HG03520 (cell line): ENCODE measurements around the gene FBXL13.
"Not testable (repeated sequence)": the region's sequence is repeated elsewhere in the genome, so short reads cannot be mapped to it uniquely, and the experiment has no call there.

Experiments
- ATAC-seq: cut with Tn5 transposase; IDR thresholded peaks from one replicate; pipeline ENCODE4 v1.9.1; 2021; ENCODE audit warnings: mild to moderate bottlenecking, moderate library complexity; ENCODE audit not compliant: unreplicated experiment

Gene FBXL13

GRCh38 chr7:103031024-103031423 lies 43.6 kb downstream of the FBXL13 start:
- no peak for ATAC-seq

DNA sequence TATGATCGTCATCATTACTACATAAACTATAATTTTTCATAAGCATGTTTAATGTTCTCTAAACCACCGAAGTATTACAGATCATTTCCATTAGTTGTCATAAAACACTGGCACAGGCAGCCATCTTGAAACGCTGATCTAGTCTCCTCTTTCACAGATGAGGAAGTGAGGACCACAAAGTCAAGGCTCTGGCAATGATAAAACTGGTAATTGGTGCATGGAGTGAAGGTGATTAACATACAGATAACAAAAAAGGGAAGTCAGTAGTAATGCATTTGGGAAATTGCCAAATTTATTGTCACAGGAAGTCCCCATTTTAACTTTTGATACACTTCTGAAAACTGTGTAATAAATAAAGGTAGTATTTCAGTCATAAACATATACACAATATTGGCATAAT lies 49.3 kb downstream of the FBXL13 start:
- ATAC-seq = no peak

GRCh38 chr7:103023578-103023977 lies 51.0 kb downstream of the FBXL13 start:
- not testable (repeated sequence) for ATAC-seq

- ATAC-seq = not testable (repeated sequence)
Measured at GRCh38 chr7:103021490-103021889, 53.1 kb downstream of the FBXL13 start.

DNA sequence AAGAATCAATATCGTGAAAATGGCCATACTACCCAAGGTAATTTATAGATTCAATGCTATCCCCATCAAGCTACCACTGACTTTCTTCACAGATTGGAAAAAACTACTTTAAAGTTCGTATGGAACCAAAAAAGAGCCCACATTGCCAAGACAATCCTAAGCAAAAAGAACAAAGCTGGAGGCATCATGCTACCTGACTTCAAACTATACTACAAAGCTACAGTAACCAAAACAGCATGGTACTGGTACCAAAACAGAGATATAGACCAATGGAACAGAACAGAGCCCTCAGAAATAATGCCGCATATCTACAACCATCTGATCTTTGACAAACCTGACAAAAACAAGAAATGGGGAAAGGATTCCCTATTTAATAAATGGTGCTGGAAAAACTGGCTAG lies 53.7 kb downstream of the FBXL13 start:
- not testable (repeated sequence) for ATAC-seq

GRCh38 chr7:103018295-103018694 lies 56.3 kb downstream of the FBXL13 start:
- ATAC-seq = not testable (repeated sequence)

DNA sequence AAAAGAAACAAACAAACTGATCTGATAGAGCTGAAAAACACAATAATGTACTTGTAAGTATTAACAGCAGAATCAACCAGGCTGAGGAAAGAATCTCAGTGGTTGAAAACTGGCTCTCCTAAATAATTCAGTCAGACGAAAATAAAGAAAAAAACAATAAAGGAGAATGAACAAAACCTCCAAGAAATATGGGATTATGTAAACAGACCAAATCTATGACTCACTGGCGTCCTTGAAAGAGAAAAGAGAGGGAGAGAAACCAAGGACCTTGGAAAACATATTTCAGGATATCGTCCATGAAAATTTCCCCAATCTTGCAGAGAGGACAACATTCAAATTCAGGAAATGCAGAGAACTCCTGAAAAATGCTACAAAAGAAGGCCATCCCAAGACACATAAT lies 62.9 kb downstream of the FBXL13 start:
- ATAC-seq = no peak

GRCh38 chr7:103010211-103010610 lies 64.4 kb downstream of the FBXL13 start:
- no peak for ATAC-seq

- no peak for ATAC-seq
Measured at GRCh38 chr7:103009466-103010185, 65.0 kb downstream of the FBXL13 start.

- ATAC-seq = no peak
Measured at GRCh38 chr7:103003004-103003403, 71.6 kb downstream of the FBXL13 start.

- ATAC-seq = no peak
Measured at GRCh38 chr7:103001210-103001609, 73.4 kb downstream of the FBXL13 start.

- ATAC-seq = no peak
Measured at GRCh38 chr7:102996957-102997356, 77.6 kb downstream of the FBXL13 start.

DNA sequence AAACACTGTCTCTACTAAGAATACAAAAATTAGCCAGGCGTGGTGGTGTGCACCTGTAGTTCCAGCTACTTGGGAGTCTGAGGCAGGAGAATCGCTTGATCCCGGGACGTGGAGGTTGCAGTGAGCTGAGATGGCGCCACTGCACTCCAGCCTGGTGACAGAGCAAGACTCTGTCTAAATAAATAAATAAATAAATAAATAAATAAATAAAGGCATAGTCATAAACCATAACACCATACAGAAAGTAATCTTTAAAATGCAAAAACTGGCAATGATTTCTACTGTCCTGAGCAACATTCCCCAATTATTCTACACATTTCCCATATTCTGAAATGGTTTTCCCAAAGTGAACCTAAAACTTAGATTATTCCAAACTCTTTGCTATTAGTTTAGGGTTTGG lies 79.0 kb downstream of the FBXL13 start:
- not testable (repeated sequence) for ATAC-seq

DNA sequence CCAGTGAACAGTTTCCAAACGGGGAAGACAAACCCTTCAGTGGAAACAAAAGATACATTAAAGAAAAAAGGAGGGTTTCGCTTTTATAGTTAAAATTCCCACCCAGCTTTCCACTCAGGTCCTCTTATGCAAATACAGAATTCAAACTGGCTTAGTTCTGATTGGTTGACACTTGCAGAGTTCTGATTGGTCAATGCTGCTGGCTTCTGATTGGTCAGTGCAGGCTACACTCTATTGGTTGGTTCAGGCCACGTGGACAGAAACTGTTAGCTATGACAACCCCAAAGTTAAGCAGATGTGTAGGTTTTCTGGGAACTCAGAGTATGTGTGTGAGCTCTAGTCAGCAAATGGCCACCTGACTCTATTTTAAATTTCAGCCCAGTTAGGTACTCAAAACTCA lies 80.0 kb downstream of the FBXL13 start:
- no peak for ATAC-seq

GRCh38 chr7:102993718-102994029 lies 80.9 kb downstream of the FBXL13 start:
- no peak for ATAC-seq

DNA sequence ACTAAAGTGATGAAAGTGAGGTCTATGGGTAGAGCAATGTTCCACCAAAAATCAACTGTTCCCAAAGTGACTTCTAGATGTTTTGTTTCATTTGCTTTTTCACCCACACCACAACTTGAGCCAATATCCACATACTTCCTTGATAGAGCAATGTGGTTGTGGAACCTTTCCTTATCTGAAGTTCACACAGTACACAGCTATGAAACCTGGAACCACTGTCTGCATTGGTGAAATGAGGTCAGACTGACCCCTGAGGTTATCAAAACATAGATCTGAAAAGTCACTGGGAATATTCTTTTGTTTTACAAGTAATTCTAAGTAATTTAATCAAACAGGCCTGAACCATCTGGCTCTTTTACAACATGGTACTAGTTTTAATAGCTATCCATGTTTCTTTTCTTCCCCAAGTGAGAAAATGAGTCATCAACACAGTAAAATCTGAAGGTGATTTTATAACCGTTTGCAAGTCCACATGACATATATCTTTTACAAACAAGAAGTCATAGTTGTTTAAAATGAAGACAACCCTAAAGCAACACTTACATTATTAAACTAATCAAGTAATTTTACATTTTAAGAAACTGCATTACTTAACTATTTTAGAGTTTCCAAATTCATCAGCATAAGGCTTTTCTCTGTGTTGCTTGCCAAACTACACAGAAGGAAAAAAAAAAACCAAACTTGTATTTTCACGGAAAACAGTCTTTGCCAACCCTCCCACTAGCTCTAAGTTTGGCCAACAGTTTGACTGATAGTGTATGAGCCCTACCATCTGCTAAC lies 81.5 kb downstream of the FBXL13 start:
- no peak for ATAC-seq

DNA sequence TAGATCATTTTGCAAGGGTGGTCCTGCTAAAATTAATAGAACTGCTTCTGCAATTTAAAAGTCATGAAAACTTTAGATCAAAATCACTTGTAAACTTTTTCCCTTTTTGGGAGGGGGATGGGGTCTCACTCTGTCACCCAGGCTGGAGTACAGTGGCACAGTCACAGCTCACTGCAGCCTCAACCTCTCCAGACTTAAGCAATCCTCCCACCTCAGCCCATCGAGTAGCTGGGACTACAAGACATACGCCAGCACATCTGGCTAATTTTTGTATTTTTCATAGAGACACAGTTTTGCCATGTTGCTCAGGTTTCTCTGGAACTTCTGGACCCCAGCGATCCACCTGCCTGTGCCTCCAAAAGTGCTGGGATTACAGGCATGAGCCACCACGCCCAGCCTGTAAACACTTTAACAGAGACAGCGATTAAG lies 82.1 kb downstream of the FBXL13 start:
- ATAC-seq = no peak

- ATAC-seq = no peak
Measured at GRCh38 chr7:102991540-102992214, 82.9 kb downstream of the FBXL13 start.

DNA sequence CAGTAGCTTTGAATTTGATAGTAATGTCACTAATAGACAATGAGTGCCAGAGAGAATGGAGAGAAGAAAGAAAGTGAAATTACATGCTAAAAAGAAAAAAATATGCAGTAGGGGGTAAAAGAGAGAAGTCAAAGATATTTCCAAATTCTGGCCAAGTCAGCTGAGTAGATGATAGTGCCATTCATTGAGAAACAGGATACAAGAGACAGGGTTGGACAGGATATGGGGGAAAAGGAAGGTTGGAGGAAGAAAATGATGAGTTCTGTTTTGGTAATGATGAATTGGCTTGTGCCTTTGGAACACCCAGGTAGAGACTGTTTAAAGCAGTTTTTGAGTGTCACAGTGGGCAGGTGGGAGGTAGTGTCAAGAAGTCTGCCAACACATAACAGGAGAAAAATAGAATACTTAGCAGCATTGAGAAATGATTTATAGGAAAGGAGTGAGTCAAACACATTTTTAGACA lies 83.5 kb downstream of the FBXL13 start:
- ATAC-seq = no peak

DNA sequence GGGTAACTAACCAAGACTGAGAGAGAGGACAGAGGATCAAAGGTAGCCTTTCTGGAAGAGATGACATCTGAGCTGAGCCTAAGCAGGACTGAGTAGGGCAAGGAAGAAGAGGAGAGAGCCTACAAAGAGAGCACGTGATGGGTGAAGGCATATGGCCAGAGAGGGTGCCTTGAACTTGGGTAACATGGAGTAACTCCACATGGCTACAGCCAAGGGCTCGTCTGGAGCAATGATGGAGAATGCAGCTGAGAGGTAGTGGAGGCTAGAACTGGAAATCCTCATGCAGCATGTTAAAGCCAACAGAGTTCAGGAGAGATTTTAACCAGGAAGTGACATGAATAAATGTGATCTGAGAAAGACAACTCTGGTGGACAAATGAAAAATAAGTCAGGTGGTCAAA lies 84.0 kb downstream of the FBXL13 start:
- ATAC-seq = no peak

DNA sequence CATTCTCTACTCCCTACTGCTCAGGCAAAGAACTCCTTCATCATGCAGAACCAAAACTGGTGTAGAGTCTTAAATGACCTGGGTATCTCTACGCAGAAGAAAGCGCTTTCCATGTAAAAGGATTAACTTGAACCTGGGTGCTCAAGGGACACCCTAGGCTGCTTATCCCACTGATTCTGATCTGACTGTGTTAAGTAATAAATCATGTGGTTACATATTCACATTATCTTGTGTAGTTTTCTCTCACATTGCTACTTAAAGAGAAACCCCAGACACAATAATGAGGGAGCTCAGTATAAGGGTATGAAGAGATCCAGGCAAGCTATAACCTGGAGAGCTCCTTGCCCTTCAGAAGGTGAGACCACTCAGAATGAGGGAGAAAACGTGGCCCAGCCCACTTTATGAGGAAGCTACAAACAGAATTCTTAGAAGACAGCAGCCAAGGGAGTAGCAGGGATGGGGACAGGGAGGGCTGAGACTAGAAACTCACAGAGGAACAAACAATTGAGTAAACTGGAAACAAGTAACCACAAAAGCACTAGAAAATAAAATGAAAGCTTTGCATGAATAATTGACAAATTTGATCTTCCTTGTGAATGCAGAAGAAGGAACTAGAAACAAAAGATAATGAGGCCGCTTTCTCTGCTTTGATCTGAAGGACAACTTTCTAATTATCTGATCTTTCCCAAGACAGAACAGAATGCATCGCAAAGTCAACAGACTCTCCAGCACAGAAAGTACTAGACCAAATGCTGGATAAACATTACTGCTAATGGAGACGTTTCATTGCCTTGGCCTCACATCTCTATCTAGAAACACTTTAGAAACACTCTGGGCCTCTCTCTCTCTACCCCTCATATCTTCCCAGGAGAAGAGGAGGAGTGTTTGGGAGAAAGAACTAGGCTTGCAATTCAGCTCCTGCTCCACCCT lies 85.7 kb downstream of the FBXL13 start:
- ATAC-seq = no peak
